COLO668 (cell line): Measurements from ENCODE around the gene CCS.
"Not testable (repeated sequence)": the region's sequence is repeated elsewhere in the genome, so short reads cannot be mapped to it uniquely, and the experiment has no call there.

Experiments
- DNase-seq: peaks from one replicate; lab custom pipeline; 2025; ENCODE audit not compliant: unreplicated experiment; lab: John Stamatoyannopoulos, UW

Gene CCS

DNA sequence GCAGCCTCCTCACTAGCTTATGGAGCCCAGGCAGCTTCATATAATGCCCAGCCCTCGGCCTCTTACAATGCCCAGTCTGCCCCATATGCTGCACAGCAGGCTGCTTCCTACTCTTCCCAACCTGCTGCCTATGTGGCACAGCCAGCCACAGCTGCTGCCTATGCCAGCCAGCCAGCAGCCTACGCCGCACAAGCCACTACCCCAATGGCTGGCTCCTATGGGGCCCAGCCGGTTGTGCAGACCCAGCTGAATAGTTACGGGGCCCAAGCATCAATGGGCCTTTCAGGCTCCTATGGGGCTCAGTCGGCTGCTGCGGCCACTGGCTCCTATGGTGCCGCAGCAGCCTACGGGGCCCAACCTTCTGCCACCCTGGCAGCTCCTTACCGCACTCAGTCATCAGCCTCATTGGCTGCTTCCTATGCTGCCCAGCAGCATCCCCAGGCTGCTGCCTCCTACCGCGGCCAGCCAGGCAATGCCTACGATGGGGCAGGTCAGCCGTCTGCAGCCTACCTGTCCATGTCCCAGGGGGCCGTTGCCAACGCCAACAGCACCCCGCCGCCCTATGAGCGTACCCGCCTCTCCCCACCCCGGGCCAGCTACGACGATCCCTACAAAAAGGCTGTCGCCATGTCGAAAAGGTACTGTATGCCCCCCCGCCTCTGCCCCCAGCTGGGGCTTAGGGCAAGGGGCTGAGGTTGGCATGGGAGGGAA is 32.2 kb downstream of the CCS start:
- no peak for DNase-seq

DNA sequence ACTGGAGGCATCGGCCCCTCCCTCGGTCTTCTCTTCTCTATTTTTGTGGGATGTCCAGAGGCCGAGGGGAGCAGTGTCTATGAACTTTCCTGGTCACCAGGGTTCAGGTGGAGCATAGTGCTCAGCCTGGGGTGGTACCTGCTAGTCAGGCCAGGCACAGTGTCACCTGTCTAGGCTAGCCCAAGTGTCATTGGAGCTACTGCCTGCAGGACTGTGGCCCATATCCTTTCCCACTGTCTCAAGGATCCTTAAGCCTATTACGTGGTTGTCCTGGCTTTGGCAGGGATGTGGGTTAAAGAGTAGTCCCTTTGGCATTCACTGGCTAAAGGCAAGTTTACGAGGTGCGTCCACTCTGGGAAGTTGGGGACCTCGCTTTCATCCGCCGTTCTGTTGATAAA is 32.8 kb downstream of the CCS start:
- DNase-seq, result no peak

DNA sequence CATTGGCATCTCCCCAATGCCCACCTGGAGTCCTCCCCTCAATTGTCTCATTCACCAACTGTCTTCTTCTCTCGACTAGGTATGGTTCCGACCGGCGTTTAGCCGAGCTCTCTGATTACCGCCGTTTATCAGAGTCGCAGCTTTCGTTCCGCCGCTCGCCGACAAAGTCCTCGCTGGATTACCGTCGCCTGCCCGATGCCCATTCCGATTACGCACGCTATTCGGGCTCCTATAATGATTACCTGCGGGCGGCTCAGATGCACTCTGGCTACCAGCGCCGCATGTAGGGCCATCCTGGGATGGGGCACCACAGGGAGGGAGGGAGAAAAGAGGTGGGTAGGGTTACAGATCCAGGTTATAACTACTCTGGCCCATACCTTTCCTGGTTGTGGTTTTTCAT is 33.4 kb downstream of the CCS start:
- no peak for DNase-seq

DNA sequence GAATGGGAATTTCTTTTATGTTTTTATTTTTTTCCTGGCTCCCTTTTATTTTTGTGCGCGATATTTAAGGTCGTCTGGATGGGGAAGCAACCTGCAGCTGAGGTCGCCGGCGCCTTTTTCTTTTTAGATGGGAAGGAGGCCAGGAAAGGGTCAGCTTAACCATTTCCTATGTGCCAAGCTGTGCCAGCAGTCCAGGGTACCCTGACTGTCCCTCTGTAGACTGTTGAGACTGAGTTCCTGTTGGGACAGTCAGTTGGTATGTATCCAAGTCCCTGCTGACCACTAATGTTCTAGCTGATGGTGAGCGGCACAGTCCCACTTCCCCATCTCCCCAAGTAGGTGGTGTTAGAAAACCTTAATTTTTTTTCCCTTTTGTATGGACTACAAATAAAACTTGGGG is 33.9 kb downstream of the CCS start:
- no peak for DNase-seq

DNA sequence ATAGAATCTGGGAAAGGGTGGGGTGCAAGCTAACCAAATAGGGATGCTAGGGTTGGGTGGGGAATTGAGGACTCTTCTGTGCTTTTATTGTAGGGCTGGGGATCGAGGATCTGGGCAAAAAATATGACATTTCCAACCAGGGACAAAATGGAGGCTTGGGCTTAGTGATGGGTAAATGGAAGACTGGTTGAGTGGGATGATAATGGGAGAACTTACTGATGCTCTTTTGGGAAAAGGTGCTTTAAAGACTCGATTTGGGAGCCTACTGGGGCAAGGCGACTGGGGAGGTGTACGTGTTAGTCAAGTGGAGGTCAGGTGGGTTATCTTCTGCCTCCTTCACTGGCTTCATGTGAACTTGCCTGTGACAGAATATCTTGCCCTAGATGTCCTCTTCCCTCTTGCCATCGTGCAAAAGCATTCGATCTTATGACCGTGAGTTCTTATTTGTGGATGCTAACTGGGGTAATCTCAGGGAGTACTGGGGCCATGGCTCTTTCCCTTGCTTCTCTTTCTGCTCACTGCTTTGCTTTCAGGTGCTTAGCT is 35.1 kb downstream of the CCS start:
- no peak for DNase-seq

DNA sequence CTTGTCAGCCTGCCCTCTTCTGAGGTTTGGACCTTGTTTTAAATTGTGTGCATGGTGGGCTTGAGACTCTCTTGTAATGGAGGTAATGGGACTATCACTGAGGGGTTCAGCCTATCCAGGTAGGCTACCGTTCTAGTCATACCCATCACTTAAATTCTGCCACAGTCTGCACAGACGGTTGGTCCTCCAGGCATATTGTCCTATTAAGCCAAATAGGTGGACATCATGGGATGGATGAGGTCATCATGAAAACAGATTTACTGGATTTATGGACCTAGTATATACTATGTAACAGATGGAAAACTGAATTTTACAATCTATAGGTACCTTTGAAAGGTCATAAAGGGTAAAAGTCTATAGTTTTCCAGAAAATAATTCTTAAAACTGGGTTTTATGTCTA is 36.4 kb downstream of the CCS start:
- DNase-seq, result no peak

DNA sequence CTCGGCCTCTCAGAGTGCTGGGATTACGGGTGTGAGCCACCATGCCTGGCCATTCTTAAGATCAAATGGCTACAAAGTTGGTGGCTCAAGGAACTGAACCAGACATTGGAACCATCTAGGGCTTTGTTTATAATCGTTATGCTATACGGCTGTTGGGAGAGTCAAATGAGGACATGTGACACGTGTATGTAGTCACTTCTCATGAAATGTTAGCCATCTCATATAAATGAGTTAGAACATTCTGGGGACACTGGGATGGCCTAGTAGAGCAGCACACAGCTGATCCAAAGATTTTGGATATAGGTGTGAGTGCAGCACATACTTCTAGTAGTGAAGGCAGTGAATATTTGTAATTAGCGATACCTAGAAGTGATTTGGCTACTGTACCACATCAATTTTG is 38.9 kb downstream of the CCS start:
- DNase-seq, result no peak

DNA sequence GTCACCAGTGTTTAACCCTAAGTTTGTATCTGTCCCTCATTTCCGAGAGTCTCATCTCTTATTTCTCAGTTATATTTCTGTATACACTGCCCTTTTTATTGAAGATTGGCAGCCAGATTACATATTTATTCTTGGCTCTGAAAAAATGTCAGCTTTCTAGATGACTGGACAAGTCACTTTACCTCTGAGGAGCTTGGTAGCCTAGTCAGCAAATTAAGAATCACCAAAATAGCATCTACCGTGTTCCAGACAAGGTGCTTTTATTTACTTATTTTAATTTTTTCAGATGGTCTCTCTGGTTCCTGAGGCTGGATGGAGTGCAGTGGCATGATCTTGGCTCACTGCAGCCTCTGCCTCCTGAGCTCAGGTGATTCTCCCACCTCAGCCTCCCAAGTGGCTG is 40.0 kb downstream of the CCS start:
- no peak for DNase-seq

DNA sequence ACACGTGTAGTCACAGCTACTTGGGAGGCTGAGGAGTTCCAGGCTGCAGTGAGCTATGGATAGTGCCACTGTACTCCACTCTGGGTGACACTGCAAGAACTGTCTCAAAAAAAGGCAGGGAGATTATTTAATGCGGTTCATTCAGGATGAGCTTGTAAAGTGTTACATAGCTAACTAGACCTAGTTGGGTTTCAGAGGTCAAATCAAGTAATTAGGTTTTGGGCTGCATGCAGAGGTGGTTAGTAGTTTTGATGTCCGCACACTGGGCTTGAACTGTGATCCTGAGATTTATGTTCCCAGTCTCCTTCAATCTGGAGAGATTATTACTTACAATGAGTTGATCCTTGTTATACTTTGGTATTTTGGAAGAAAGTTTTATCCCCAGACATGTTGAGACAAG is 43.4 kb downstream of the CCS start:
- no peak for DNase-seq

DNA sequence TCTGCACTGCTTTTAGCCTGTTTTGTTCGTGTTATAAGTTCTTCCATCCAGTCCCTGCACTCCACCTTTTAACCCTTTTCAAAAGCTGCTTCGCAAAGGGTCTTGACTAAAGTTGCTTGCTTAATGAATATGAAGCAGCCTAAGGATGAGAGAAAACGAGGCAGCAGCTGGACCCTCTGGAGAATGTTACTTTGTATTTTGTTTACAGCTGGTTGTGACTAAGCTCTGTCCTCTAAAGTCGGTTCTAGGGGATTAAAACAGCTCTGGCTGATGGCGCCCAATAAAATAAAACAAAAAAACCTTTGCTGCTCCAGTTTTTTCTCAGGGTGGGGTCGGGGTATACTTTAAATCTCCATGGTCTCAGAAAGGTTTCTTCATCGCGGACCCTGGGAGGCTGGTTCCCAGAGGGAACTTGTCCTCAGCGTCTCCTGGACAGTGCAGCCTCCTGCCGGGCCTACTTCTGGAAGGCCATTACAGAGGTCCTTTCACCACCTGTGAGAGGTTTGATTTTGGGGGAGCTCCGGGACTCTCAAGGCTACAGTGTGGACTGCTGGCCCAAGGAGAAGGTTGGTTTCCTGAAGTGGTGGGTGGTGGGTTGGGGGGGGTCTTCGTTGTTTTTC is 44.7 kb downstream of the CCS start:
- peak; percentile 35 for DNase-seq

DNA sequence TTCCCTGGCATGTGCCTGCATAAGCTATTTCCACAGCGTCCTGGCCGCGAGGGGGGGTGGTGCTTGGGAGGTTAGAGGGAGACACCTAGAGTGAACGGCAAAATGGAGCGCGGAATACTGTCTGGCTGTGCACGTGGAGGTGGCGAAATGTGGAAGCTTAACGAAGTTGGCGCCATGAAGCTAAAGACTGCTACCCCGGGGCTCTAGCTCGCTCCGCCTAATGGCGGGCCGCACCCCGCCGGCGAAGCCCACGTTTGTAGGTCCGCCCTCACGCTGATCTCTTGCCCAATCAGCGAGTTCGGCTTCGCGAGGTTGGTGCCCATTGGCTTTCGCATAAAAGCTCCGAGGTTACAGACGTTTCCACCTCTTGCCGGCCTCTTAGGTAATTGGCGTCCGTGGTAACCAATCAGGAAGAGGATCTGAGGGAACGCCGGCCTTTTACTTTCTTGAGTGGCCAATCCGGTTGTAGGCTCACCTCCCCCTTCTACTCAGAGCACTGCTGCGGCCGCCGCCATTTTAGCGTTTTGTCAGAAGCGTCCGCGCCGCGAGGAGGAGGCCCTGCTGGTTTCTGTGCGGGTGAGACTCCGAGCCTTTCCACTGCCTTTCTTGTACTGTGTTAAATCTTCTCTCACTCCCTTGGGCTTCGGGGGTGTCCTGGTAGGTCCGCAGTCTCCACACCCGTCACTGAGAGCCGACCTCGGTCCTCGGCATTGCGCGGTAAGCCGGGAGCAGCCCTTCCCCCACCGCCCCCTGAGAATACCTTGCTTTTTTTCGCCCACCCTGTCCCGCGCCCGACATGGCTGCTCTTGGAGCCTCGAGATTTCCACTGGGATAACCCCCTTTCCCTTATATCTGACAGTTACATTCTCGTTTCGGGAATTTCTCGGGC is 45.4 kb downstream of the CCS start, which contains the start of gene RBM4:
RBM4 (plus strand) TSS at position 527 of the 889 bp plus-strand sequence. CDS start 1,009 bp downstream, outside the sequence.
- peak; percentile 98 for DNase-seq

DNA sequence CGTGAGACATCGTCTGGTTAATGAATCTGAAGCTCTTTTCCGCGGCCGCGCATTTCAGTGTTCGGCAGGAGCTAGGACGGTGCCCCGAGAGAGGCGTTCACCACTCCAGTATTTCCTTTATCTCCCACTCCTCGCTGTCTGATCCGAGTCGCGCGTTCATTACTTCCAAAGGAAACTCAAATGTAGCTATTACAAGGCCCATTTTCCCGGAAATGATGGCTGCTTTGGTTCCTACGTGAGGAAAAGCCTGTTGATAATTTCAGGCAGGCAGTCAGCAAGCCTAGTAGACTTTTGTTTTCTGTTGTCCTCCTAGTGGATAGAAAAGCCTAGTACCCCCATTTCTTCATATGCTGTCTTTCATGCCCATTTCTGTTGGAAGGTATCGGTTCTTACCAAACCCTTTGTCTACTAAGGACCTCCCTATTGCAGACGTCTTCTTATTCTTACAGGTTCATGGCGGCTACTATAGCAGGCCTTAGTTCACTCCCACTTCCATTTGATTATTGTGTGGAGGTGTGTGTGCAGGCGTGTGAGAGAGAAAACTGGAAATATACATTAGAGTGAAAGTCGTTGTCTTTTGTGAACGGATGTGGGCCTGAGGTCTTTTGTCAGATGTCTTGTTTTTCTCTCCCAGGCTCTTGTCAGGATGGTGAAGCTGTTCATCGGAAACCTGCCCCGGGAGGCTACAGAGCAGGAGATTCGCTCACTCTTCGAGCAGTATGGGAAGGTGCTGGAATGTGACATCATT is 46.3 kb downstream of the CCS start:
- DNase-seq, result peak; percentile 46

DNA sequence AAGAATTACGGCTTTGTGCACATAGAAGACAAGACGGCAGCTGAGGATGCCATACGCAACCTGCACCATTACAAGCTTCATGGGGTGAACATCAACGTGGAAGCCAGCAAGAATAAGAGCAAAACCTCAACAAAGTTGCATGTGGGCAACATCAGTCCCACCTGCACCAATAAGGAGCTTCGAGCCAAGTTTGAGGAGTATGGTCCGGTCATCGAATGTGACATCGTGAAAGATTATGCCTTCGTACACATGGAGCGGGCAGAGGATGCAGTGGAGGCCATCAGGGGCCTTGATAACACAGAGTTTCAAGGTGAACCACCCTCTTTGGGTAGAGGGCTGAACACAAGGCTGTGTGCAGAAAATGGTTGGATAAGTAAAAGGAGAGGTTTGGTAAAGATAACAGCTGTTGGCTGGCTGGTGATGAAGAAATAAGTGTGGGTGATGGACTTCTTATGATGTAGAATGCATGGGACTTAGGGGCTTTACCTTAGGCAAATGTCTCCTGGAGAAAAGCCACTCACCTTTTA is 46.9 kb downstream of the CCS start:
- not testable (repeated sequence) for DNase-seq

DNA sequence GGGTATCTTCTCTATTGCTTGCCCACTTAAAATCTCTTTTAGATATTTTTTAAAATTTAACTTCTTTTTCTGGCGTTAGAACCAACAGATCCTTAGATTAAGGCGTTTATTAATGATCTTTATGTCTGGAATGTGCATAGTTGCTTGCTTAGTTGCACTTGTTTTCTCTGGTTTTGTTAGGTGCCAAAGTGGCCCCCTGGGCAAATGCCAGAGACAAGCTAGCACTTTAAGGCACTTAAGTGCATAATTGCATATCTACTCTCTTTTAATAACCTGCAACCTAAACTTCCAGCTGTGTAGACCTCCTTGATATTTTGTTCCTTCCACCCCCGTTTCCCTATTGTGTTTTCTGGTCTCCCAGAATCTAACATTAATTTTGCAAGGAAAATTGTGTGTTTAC is 48.8 kb downstream of the CCS start:
- no peak for DNase-seq

DNA sequence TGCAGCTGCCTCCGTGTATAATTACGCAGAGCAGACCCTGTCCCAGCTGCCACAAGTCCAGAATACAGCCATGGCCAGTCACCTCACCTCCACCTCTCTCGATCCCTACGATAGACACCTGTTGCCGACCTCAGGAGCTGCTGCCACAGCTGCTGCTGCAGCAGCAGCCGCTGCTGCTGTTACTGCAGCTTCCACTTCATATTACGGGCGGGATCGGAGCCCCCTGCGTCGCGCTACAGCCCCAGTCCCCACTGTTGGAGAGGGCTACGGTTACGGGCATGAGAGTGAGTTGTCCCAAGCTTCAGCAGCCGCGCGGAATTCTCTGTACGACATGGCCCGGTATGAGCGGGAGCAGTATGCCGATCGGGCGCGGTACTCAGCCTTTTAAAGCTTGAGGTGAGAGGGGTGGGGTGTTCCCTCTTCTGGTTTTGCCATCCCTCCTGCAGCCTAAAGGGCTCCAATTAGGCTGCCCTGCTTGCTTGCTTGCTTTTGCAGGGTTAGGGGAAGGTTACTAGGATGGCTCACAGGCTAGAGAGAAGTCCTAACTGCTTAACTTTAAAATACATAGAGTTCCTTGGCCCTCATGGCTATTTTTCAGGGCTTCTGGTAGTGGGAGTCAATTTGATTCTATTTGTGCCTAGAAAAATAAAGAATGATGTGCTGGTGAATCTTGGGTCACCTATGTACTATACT is 50.9 kb downstream of the CCS start:
- DNase-seq, result no peak

DNA sequence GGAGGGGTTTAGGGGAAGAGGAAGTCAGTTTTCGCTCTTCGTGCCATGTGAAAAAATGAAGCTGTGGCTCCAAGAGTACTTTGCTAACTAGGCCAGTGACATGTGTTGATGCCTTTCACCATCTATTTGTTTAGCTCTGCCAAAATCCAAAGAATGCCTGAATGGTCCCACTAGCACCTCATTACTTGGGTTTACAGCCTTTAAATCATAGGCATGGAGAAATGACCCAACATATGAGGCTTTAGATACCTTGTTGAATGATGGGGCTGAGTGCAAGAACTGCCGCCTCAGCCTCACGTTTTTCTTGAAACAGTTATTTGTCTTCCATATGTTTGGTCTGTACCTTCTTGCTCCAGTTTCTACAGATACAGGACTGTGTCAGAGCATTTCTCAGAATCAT is 53.8 kb downstream of the CCS start:
- no peak for DNase-seq

DNA sequence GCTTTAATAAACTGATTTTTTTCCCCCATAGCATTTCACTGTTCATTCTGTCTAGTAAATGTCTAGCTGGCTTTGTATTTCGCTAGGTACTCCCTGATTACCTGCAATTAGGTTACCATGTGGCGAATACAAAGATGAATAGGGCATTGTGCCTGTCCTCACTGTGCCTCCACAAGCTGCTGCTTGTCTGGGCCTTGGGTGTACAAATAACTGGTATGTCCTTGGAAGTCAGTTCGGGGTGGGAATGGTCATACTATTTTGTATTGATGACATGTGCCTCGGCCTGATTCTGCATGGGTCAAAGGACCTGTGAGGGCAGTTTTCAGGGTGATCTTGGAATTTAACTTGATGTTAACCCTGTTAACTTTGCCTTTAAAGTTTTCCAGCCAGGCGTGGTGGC is 56.9 kb downstream of the CCS start:
- DNase-seq, result no peak

DNA sequence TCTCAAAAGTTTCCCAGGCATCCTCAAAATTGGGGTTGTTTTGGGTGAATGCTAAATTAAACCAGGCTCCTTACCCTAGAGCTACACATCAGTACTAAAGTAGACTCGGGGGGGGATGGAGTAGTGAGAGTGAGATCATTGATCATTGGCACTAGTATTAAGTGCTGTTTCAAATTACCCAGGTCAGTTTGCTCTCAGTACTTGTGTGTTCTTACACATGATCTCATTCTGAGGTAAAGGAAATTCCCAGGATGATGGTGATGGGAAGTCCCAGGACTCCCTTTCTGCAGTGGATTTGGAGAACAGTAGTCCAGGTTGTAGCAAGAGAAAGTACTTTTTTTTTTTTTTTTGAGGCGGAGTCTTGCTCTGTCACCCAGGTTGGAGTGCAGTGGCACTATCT is 58.0 kb downstream of the CCS start:
- no peak for DNase-seq

DNA sequence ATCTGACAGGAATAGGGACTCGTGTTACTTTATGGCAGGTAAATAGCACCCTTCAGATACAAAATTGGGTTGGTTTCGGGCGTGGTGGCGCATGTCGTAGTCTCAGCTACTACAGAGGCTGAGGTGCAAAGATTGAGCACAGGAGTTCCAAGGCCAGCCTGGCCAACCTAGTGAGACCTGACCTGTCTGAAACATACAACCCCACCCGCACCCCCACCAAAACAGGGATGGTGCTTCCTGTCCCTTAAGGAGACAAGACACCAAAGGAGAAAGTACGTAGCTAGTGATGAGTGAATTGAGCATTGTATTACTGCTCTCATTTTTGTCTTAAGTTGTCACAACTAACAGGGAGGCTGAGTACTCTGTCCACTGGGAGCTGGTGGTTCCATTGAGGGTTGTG is 59.7 kb downstream of the CCS start:
- DNase-seq, result no peak

DNA sequence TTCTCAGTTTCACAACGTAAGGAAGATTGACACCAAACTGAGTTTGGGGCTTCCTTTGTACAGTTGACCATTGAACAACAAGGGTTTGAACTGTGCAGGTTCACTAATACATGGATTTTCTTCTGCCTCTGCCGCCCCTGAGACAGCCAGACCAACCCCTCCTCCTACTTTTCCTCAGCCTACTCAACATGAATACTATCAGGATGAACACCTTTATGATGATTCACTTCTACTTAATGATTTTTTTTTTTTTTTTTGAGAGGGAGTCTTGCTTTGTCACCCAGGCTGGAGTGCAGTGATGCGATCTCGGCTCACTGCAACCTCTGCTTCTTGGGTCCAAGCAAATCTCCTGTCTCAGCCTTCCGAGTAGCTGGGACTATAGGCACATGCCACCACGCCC is 60.1 kb downstream of the CCS start:
- no peak for DNase-seq
